Measurements from ENCODE around the gene HMX2. TPM values are rescaled to one million over a fixed set of nuclear protein-coding genes. Genes with fewer than 3 reads are reported as not detected.

Gene HMX2
- total and polyA plus RNA-seq, 2 of the 8 experiments (the other 6 are each of a cell fraction or from before 2014, with no cell fraction given) = 2.0 to 2.7 TPM

GRCh38 chr10:123136221-123136805 lies 11.6 kb upstream of the HMX2 start (continued):
- TF ChIP-seq, protein P1, sequence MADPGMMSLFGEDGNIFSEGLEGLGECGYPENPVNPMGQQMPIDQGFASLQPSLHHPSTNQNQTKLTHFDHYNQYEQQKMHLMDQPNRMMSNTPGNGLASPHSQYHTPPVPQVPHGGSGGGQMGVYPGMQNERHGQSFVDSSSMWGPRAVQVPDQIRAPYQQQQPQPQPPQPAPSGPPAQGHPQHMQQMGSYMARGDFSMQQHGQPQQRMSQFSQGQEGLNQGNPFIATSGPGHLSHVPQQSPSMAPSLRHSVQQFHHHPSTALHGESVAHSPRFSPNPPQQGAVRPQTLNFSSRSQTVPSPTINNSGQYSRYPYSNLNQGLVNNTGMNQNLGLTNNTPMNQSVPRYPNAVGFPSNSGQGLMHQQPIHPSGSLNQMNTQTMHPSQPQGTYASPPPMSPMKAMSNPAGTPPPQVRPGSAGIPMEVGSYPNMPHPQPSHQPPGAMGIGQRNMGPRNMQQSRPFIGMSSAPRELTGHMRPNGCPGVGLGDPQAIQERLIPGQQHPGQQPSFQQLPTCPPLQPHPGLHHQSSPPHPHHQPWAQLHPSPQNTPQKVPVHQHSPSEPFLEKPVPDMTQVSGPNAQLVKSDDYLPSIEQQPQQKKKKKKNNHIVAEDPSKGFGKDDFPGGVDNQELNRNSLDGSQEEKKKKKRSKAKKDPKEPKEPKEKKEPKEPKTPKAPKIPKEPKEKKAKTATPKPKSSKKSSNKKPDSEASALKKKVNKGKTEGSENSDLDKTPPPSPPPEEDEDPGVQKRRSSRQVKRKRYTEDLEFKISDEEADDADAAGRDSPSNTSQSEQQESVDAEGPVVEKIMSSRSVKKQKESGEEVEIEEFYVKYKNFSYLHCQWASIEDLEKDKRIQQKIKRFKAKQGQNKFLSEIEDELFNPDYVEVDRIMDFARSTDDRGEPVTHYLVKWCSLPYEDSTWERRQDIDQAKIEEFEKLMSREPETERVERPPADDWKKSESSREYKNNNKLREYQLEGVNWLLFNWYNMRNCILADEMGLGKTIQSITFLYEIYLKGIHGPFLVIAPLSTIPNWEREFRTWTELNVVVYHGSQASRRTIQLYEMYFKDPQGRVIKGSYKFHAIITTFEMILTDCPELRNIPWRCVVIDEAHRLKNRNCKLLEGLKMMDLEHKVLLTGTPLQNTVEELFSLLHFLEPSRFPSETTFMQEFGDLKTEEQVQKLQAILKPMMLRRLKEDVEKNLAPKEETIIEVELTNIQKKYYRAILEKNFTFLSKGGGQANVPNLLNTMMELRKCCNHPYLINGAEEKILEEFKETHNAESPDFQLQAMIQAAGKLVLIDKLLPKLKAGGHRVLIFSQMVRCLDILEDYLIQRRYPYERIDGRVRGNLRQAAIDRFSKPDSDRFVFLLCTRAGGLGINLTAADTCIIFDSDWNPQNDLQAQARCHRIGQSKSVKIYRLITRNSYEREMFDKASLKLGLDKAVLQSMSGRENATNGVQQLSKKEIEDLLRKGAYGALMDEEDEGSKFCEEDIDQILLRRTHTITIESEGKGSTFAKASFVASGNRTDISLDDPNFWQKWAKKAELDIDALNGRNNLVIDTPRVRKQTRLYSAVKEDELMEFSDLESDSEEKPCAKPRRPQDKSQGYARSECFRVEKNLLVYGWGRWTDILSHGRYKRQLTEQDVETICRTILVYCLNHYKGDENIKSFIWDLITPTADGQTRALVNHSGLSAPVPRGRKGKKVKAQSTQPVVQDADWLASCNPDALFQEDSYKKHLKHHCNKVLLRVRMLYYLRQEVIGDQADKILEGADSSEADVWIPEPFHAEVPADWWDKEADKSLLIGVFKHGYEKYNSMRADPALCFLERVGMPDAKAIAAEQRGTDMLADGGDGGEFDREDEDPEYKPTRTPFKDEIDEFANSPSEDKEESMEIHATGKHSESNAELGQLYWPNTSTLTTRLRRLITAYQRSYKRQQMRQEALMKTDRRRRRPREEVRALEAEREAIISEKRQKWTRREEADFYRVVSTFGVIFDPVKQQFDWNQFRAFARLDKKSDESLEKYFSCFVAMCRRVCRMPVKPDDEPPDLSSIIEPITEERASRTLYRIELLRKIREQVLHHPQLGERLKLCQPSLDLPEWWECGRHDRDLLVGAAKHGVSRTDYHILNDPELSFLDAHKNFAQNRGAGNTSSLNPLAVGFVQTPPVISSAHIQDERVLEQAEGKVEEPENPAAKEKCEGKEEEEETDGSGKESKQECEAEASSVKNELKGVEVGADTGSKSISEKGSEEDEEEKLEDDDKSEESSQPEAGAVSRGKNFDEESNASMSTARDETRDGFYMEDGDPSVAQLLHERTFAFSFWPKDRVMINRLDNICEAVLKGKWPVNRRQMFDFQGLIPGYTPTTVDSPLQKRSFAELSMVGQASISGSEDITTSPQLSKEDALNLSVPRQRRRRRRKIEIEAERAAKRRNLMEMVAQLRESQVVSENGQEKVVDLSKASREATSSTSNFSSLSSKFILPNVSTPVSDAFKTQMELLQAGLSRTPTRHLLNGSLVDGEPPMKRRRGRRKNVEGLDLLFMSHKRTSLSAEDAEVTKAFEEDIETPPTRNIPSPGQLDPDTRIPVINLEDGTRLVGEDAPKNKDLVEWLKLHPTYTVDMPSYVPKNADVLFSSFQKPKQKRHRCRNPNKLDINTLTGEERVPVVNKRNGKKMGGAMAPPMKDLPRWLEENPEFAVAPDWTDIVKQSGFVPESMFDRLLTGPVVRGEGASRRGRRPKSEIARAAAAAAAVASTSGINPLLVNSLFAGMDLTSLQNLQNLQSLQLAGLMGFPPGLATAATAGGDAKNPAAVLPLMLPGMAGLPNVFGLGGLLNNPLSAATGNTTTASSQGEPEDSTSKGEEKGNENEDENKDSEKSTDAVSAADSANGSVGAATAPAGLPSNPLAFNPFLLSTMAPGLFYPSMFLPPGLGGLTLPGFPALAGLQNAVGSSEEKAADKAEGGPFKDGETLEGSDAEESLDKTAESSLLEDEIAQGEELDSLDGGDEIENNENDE (IDR thresholded peaks at IDR 0.05; ENCODE audit: insufficient replicate concordance, low read length) = no peak
- TF ChIP-seq, protein P2, sequence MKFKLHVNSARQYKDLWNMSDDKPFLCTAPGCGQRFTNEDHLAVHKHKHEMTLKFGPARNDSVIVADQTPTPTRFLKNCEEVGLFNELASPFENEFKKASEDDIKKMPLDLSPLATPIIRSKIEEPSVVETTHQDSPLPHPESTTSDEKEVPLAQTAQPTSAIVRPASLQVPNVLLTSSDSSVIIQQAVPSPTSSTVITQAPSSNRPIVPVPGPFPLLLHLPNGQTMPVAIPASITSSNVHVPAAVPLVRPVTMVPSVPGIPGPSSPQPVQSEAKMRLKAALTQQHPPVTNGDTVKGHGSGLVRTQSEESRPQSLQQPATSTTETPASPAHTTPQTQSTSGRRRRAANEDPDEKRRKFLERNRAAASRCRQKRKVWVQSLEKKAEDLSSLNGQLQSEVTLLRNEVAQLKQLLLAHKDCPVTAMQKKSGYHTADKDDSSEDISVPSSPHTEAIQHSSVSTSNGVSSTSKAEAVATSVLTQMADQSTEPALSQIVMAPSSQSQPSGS (IDR thresholded peaks at IDR 0.05; ENCODE audit: low read length) = no peak
